ENCODE results near the gene RPS6KL1. TPM values are rescaled to one million over a fixed set of nuclear protein-coding genes. Genes with fewer than 3 reads are reported as not detected.
A peak's percentile ranks its signal among the peaks of the same experiment; 100 is the strongest.
"Not testable (repeated sequence)": the region's sequence is repeated elsewhere in the genome, so short reads cannot be mapped to it uniquely, and the experiment has no call there.

Gene RPS6KL1
- total RNA-seq, 4 donors from 2014 or later, result 4.2 to 12.7 (median 6.7) TPM

DNA sequence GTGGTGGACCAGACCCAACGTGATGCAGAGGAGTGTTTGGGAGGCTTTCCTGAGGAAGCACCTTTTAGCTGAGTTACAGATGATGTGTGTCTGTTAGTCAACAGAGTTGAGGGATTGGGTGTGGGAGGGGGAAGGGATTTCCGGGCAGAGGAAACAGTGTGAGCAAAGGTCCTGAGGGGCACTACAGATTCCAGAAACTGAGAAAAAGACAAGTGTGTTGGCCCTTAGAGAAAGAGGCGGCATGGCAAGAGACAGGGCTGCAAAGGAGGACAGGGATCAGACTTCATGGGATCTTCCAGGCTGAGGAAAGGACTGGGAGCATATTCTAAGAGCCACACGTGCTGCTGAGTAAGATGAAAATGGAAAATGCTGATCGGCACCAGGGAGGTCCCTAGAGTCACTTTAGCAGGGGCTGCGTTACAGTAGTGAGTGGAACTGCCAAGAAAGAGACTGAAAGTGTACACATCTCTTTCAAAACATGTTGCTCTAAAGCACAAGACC is 9.4 kb upstream of the RPS6KL1 start:
- no peaks in the 10 kb centered on the region for H3K4me1 ChIP-seq
- no peak for DNase-seq
- H3K36me3 ChIP-seq, result no peaks in the 10 kb centered on the region
- no peaks in the 10 kb centered on the region for H3K9me3 ChIP-seq
- H3K27ac ChIP-seq, result no peak overlapping the region
- TF ChIP-seq, protein P1, sequence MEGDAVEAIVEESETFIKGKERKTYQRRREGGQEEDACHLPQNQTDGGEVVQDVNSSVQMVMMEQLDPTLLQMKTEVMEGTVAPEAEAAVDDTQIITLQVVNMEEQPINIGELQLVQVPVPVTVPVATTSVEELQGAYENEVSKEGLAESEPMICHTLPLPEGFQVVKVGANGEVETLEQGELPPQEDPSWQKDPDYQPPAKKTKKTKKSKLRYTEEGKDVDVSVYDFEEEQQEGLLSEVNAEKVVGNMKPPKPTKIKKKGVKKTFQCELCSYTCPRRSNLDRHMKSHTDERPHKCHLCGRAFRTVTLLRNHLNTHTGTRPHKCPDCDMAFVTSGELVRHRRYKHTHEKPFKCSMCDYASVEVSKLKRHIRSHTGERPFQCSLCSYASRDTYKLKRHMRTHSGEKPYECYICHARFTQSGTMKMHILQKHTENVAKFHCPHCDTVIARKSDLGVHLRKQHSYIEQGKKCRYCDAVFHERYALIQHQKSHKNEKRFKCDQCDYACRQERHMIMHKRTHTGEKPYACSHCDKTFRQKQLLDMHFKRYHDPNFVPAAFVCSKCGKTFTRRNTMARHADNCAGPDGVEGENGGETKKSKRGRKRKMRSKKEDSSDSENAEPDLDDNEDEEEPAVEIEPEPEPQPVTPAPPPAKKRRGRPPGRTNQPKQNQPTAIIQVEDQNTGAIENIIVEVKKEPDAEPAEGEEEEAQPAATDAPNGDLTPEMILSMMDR (IDR thresholded peaks at IDR 0.05), result no peak
- no peak for TF ChIP-seq POLR2A (IDR thresholded peaks at IDR 0.05)
- H3K27me3 ChIP-seq, result no peaks in the 10 kb centered on the region
- H3K4me3 ChIP-seq, result no peak overlapping the region

DNA sequence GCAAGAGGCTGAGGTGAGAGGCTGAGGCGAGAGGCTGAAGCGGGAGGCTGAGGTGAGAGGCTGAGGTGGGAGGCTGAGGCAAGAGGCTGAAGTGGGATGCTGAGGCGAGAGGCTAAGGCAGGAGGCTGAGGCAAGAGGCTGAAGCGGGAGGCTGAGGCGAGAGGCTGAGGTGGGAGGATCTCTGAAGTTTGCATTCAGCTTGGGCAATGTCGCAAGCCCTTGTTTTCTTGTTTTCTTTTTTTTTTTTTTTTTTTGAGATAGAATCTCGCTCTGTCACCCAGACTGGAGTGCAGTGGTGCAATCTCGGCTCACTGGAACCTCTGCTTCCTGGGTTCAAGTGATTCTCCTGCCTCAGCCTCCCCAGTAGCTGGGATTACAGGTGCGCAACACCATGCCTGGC is 8.7 kb upstream of the RPS6KL1 start:
- DNase-seq, H3K36me3 ChIP-seq, H3K4me1 ChIP-seq, H3K27ac ChIP-seq, H3K27me3 ChIP-seq, H3K4me3 ChIP-seq, H3K9me3 ChIP-seq: not testable (repeated sequence)

DNA sequence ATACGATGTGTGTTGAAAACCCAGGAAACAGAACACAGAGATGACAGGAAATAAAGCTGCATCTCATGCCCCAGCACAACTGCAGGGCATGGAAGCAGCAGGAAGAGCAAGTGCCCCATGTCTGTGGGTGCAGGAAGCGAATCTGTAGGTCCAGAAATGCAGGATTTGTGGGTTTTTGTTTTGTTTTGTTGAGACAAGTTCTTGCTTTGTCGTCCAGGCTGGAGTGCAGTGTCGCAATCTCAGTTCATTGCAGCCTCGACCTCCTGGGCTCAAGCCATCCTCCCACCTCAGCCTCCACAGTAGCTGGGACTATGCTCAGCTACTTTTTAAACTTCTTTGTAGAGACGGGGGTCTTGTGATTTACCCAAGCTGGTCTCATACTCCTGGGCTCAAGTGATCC is 6.2 kb upstream of the RPS6KL1 start:
- H3K4me1 ChIP-seq, result no peaks in the 10 kb centered on the region
- H3K9me3 ChIP-seq, result no peaks in the 10 kb centered on the region
- TF ChIP-seq, protein P1 (IDR thresholded peaks at IDR 0.05), result no peak
- no peak for TF ChIP-seq POLR2A (IDR thresholded peaks at IDR 0.05)
- no peak overlapping the region for H3K4me3 ChIP-seq
- H3K36me3 ChIP-seq, result no peaks in the 10 kb centered on the region
- DNase-seq, result no peak
- H3K27ac ChIP-seq, result no peak overlapping the region
- H3K27me3 ChIP-seq, result no peaks in the 10 kb centered on the region

DNA sequence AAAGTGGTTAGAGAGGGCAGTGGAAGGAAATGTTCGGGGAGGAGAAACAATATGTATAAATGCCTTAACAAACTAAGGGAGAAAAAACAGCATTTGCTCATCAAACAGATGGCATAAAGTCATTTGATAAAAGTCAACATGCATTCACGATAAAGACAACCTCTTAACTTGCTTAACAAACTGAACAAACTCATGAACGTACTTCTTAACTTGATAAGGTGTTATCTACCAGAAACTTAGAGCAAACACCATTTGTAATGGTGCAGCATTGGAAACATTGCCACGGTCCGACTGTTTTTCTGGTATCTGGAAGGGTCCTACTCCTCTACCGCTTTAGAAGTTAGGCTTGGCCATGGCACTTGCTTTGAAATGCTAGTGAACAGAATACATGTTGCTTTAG is 4.2 kb upstream of the RPS6KL1 start:
- no peak for TF ChIP-seq POLR2A (IDR thresholded peaks at IDR 0.05)
- TF ChIP-seq, protein P1 (IDR thresholded peaks at IDR 0.05), result no peak
- Histone ChIP-seq H3K27me3 (no peaks in the 10 kb centered on the region), H3K9me3 (no peaks in the 10 kb centered on the region), H3K27ac (no peak overlapping the region), H3K4me3 (no peak overlapping the region), H3K36me3 (no peaks in the 10 kb centered on the region), H3K4me1 (peaks cover 0 to 10% (median 2%) of the 10 kb centered on the region in 4 donors)
- no peak for DNase-seq

DNA sequence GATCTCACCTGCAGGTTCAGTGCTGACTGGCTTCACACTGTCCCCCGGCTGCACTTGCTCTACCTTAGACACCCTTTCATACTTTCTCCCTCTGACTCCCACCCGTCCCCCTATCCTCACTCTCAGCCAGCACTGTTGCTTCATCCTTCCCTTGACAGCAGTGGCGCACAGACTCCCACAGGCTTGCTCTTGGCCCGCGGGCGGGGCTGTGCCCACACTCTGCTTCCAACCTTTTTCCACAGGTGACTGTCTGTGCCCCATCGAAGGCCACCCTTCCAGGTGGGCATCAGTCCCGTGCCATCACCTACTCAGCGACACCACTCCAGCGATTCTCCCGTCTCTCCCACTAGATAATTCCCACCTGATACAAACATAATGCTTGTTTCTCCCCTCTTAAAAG is 1.0 kb upstream of the RPS6KL1 start:
- Histone ChIP-seq H3K27me3 (no peaks in the 10 kb centered on the region), H3K4me3 (no peak overlapping the region), H3K36me3 (no peaks in the 10 kb centered on the region), H3K4me1 (peaks cover 0 to 11% (median 2%) of the 10 kb centered on the region in 4 donors), H3K27ac (no peak overlapping the region), H3K9me3 (no peaks in the 10 kb centered on the region)
- DNase-seq, result no peak
- TF ChIP-seq, protein P1 (IDR thresholded peaks at IDR 0.05), result no peak
- no peak for TF ChIP-seq POLR2A (IDR thresholded peaks at IDR 0.05)

DNA sequence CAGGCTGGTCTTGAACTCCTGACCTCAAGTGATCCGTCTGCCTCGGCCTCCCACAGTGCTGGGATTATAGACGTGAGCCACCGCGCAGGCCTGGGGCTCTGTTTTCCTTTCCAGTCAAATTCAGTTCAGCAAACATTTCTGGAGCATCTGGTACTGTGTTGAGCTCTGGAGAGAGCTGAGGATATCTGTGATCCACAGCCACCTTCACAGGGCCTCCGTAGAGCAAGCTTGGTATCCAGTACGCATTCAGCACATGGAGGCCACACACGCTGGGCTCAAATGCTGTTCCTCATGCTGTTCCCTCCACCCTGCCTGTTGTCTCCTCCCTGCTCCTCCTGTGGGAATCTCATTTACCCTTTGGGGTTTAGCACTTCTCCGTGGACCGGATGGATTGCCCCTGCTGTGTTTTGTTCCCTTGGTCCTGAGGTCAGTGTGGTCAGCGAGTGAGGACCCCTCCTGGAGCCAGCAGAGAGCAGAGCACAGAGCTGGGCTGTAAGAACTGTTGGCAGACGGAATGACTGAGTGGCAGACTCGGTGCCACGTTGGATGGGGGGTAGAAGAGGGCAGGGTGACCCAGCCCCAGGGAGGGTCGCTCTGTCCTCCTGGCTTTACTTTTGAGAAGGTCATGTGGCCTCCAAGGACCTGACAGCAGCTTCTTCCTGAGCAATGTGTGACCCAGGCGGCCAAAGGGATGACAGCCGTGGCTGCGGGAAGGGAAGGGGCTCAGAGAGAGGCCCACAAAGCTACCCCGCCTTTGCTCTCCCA is 891 bp downstream of the RPS6KL1 start:
- TF ChIP-seq, protein P1 (IDR thresholded peaks at IDR 0.05), result no peak
- TF ChIP-seq POLR2A (IDR thresholded peaks at IDR 0.05), result no peak
- peak overlapping the region; percentile 58 to 68 (median 66) for H3K4me3 ChIP-seq
- peak overlapping the region in 1 of 4 donors; percentile 71 for H3K27ac ChIP-seq
- no peaks in the 10 kb centered on the region for H3K27me3 ChIP-seq
- DNase-seq, result peak in 1 of 3 donors; percentile 33
- H3K4me1 ChIP-seq, result peaks cover 0 to 11% (median 2%) of the 10 kb centered on the region in 4 donors
- H3K9me3 ChIP-seq, result no peaks in the 10 kb centered on the region
- H3K36me3 ChIP-seq, result no peaks in the 10 kb centered on the region

Data from Peyer's patch (tissue), 4 donors.